Esophagus squamous epithelium (tissue), 5 donors: Measurements from ENCODE around the gene TPRG1. TPM values are rescaled to one million over a fixed set of nuclear protein-coding genes. Genes with fewer than 3 reads are reported as not detected.
A peak's percentile ranks its signal among the peaks of the same experiment; 100 is the strongest.

Experiments
- DNase-seq: peaks from one replicate; lab custom pipeline; 2025; lab: John Stamatoyannopoulos, UW
- H3K27ac ChIP-seq, 4 donors: fragments of 200-600 bp; sonication (generic); one replicate each; pipeline ENCODE4 v1.5.1; 2016 to 2019; ENCODE audit warnings: mild to moderate bottlenecking in 1 of 4
- H3K27me3 ChIP-seq, 4 donors: fragments of 200-600 bp; sonication (generic); 1 replicate in 3 of 4; 2 replicates in 1 of 4; pipeline versions ENCODE4 v1.5.1 to v1.6.0; 2017 to 2021; ENCODE audit warnings: antibody characterized with exemption in 1 of 4
- H3K36me3 ChIP-seq, 3 donors: fragments of 200-600 bp; sonication (generic); one replicate each; pipeline ENCODE4 v1.5.1; 2016 to 2019
- H3K4me1 ChIP-seq, 3 donors: fragments of 200-600 bp; sonication (generic); one replicate each; pipeline ENCODE4 v1.5.1; 2017 to 2019
- H3K4me3 ChIP-seq, 4 donors: fragments of 200-600 bp; sonication (generic); 1 replicate in 3 of 4; 2 replicates in 1 of 4; pipeline ENCODE4 v1.5.1; 2016 to 2019; ENCODE audit warnings: mild to moderate bottlenecking in 2 of 4, moderate library complexity in 1 of 4
- H3K9me3 ChIP-seq, 3 donors: fragments of 200-600 bp; sonication (generic); one replicate each; pipeline ENCODE4 v1.5.1; 2016 to 2019
- POLR2A ChIP-seq, 4 donors: fragments of 450-650 bp; IDR thresholded peaks; one replicate each; pipeline ENCODE4 v1.6.1; 2017; ENCODE audit warnings: antibody characterized with exemption in 4 of 4, mild to moderate bottlenecking in 4 of 4, moderate library complexity in 3 of 4
- WGBS, 2 donors: methylation state at CpG; one replicate each; pipeline ENCODE4 v1.1.5; 2018; 5-methylcytosine and 5-hydroxymethylcytosine counted together
- intact Hi-C: fragments of 100-400 bp; cut with DNase I; formaldehyde crosslinking; loops from one replicate; pipeline ENCODE4 v1.15.0; 2022
- total RNA-seq, 4 donors: library from RNA; depleted of rRNA; stranded (reverse); fragments of >200 nt; gene quantifications; one replicate each; pipeline ENCODE4 v1.1.0, GENCODE V29; 2016
- TF ChIP-seq, protein P1 (sequence below), 6 experiments: fragments of 450-650 bp in 4 of 6; fragments of 200-600 bp in 2 of 6; sonication (generic) in 2 of 6; IDR thresholded peaks; one replicate each; pipeline ENCODE4 v1.5.1; 2016 to 2019; ENCODE audit warnings: antibody characterized with exemption in 6 of 6, mild to moderate bottlenecking in 4 of 6, moderate library complexity in 4 of 6
- donor health status: DM: yes; HTN: yes; CAD: no.

TPRG1 gene
- total RNA-seq, 4 donors from 2014 or later = 15.1 to 23.3 (median 22.1) TPM

DNA sequence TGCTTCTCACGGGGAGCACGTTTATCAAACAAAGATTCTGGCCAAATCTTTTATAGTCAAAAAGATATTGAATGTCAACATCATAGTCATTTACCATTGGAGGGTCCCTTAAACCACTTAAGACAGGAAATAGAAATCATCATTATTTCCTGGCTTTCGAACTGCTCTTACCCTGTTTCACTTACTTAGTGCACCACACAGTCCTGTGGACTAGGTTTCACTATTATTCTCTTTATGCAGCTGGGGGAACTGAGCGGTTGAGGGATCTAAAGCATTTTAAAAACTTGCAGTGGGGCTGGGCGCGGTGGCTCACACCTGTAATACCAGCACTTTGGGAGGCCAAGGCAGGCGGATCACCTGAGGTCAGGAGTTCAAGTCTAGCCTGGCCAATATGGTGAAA lies 13.7 kb upstream of the TPRG1 start:
- intact Hi-C loops = no loop called here
- H3K36me3 ChIP-seq = no peaks in the 10 kb centered on the region
- H3K27ac ChIP-seq = no peak overlapping the region
- DNase-seq = no peak
- 72 to 88% methylated on average over 4 to 7 of the region's 7 CpGs for WGBS, 2 donors
- no peaks in the 10 kb centered on the region for H3K9me3 ChIP-seq
- H3K27me3 ChIP-seq = no peaks in the 10 kb centered on the region
- peaks cover 0 to 27% (median 0%) of the 10 kb centered on the region in 3 donors for H3K4me1 ChIP-seq
- no peak overlapping the region for H3K4me3 ChIP-seq
- TF ChIP-seq, protein P1, sequence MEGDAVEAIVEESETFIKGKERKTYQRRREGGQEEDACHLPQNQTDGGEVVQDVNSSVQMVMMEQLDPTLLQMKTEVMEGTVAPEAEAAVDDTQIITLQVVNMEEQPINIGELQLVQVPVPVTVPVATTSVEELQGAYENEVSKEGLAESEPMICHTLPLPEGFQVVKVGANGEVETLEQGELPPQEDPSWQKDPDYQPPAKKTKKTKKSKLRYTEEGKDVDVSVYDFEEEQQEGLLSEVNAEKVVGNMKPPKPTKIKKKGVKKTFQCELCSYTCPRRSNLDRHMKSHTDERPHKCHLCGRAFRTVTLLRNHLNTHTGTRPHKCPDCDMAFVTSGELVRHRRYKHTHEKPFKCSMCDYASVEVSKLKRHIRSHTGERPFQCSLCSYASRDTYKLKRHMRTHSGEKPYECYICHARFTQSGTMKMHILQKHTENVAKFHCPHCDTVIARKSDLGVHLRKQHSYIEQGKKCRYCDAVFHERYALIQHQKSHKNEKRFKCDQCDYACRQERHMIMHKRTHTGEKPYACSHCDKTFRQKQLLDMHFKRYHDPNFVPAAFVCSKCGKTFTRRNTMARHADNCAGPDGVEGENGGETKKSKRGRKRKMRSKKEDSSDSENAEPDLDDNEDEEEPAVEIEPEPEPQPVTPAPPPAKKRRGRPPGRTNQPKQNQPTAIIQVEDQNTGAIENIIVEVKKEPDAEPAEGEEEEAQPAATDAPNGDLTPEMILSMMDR (IDR thresholded peaks at IDR 0.05) = no peak
- no peak for TF ChIP-seq POLR2A (IDR thresholded peaks at IDR 0.05)

DNA sequence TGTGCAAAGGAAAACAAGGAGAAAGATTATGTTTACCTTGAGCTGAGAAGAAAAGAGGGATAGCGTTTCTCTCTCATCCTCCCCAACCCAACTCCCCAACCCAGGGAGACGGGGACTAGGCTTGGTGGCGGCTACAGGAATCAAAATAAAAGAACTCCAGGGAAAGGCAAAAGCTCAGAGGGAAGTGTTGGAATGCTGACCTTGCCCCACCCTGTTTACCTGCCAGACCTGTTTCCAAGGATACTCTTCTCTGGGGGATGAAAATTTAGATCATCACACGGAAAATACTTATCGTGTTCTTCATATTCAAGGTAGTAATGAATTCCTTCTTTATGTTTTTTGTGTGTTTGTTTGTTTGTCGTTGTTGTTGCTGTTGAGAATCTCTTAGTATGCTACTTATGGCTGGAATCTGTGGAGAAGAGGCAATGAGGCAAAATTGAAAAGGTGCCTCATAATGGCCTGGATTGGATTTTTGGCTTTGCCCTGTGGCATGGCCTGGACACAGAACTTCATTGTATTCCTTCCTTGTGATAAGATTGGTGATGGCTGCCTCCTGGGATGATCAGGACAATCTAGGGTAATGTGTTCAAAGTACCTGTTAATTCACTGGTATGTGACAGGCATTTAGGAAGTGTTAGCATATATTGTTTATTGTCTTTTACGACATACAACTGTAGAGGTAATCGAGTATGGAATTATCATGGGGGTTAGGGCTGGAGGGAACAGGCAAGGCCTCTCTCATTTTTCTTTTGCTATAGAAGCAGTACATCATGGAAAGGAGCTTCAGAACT lies 11.1 kb upstream of the TPRG1 start:
- Histone ChIP-seq H3K4me3 (no peak overlapping the region), H3K4me1 (peaks cover 0 to 45% (median 0%) of the 10 kb centered on the region in 3 donors), H3K9me3 (no peaks in the 10 kb centered on the region), H3K36me3 (no peaks in the 10 kb centered on the region), H3K27ac (peak overlapping the region in 1 of 4 donors; percentile 5), H3K27me3 (no peaks in the 10 kb centered on the region)
- TF ChIP-seq, protein P1 (IDR thresholded peaks at IDR 0.05) = peak in 1 of 6 experiments; percentile 4
- no peak for TF ChIP-seq POLR2A (IDR thresholded peaks at IDR 0.05)
- DNase-seq = no peak
- intact Hi-C loops = no loop called here
- 55% methylated on average over 8 of the region's 8 CpGs for WGBS, 2 donors

DNA sequence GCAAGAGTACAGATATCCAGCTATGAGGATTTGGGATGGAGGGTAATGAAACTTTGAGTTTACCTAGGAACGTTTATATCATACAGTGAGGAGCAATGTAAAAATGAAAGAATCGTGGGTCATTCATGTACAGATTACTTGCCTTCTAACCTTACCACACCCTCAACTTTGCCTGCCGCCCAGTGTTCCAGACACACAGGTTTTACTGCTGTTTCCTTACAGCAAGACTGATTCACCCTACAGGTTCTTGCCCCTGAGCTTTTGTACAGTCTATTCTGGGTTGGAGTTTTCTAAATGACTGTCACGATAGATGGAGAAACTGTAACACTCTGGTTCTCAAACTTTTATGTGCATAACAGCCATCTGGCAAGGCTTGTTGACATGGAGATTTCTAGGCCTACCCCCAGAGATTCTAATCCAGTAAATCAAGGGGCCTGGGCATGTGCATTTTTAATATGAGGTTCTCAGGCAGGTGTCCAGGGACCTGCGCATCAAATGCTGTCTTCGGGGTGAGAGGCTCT lies 6.6 kb upstream of the TPRG1 start:
- intact Hi-C loops = no loop called here
- Histone ChIP-seq H3K9me3 (no peaks in the 10 kb centered on the region), H3K27me3 (no peaks in the 10 kb centered on the region), H3K4me1 (peaks cover 0 to 69% (median 4%) of the 10 kb centered on the region in 3 donors), H3K4me3 (no peak overlapping the region), H3K27ac (peak overlapping the region; percentile 76 to 95 (median 85)), H3K36me3 (no peaks in the 10 kb centered on the region)
- TF ChIP-seq, protein P1 (IDR thresholded peaks at IDR 0.05) = no peak
- TF ChIP-seq POLR2A (IDR thresholded peaks at IDR 0.05) = no peak
- no peak for DNase-seq
- WGBS, 2 donors = 62 to 75% methylated on average over 6 of the region's 6 CpGs

DNA sequence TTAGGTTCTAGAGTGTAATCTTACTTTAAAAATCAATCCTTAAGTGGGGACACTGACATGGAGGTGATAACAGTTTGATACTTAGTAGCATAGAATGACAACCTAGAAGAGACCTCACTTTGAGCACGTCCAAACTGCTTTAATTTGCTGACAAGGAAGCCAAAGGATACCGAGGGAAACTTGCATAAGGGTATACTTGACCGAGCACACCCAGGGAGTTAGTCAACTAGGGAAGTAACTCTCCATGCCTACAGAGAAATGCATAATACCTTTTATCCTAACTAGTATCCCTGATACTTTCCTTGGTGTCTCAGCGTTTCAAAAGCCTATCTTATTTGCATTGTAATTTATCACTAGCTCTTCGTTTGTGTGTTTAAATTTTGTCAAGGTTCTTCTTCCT lies 5.5 kb upstream of the TPRG1 start:
- Histone ChIP-seq H3K27me3 (no peaks in the 10 kb centered on the region), H3K9me3 (no peaks in the 10 kb centered on the region), H3K27ac (peak overlapping the region; percentile 76 to 95 (median 85)), H3K4me3 (no peak overlapping the region), H3K4me1 (peaks cover 0 to 67% (median 4%) of the 10 kb centered on the region in 3 donors), H3K36me3 (no peaks in the 10 kb centered on the region)
- WGBS, 2 donors = 39 to 59% methylated on average over 5 of the region's 5 CpGs
- intact Hi-C loops = no loop called here
- TF ChIP-seq, protein P1 (IDR thresholded peaks at IDR 0.05) = no peak
- no peak for DNase-seq

DNA sequence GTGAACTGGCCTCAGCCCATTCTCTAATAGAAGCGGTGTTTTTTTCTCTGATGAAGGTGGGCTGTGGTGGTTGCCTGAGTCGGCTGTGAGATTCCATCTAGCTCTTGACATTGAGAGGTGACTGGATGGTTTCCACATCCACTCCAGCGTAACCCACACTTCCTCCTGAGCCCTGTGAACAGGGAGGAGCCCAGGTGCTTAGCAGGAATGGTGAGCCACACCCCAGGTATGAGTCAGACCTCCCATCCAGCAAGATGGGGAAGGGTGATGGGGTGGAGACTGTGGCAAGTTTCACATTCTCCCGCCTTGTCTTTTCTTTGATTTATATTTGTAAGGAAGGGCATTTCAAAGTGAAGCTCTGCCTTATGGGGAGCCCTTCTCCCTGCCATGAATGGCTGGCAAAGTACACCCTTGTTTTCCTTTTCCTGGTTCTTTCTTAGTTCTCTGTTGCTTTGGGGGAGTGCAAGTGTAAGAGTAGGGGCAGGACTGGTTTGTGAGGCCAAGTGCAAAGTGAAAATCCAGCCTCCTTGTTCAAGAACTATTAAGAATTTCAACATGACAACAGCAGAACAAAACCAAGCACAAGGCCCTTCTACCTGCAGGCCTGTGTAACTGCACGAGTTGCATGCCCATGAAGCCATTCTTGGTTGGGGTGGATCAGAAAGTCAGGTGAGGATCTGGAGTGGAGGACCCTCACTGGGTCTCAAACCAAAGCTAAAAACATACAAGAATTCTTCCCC lies 4.6 kb upstream of the TPRG1 start:
- Histone ChIP-seq H3K36me3 (no peaks in the 10 kb centered on the region), H3K9me3 (no peaks in the 10 kb centered on the region), H3K4me3 (no peak overlapping the region), H3K27ac (peak overlapping the region; percentile 76 to 95 (median 85)), H3K4me1 (peaks cover 0 to 71% (median 4%) of the 10 kb centered on the region in 3 donors), H3K27me3 (no peaks in the 10 kb centered on the region)
- DNase-seq = no peak
- intact Hi-C loops = no loop called here
- WGBS, 2 donors = 55 to 74% methylated on average over 5 of the region's 5 CpGs
- TF ChIP-seq, protein P1 (IDR thresholded peaks at IDR 0.05) = no peak
- no peak for TF ChIP-seq POLR2A (IDR thresholded peaks at IDR 0.05)
